Activated CD8-positive, alpha-beta memory T cell treated with anti-CD3 and anti-CD28 coated beads for 36 hours (primary cell): ENCODE measurements around the gene SFPQ. TPM values are rescaled to one million over a fixed set of nuclear protein-coding genes. Genes with fewer than 3 reads are reported as not detected.
"Not testable (repeated sequence)": the region's sequence is repeated elsewhere in the genome, so short reads cannot be mapped to it uniquely, and the experiment has no call there.

Experiments
- CTCF ChIA-PET: fragments of 350-600 bp; sonication (Branson Sonifier 250); formaldehyde crosslinking; loops from one replicate; lab custom pipeline; 2021; ENCODE audit warnings: antibody characterized with exemption; lab: Charles Lee
- POLR2A ChIA-PET: fragments of 350-600 bp; sonication (Branson Sonifier 250); formaldehyde crosslinking; loops from one replicate; lab custom pipeline; 2021; ENCODE audit warnings: antibody characterized with exemption; lab: Charles Lee
- total RNA-seq, 2 experiments: library from RNA; stranded (reverse); gene quantifications; one replicate each; pipeline ENCODE4 v1.2.3, GENCODE V29; 2021

Gene SFPQ
- total RNA-seq, result 100 to 1,000 TPM; 356 to 367 TPM

DNA sequence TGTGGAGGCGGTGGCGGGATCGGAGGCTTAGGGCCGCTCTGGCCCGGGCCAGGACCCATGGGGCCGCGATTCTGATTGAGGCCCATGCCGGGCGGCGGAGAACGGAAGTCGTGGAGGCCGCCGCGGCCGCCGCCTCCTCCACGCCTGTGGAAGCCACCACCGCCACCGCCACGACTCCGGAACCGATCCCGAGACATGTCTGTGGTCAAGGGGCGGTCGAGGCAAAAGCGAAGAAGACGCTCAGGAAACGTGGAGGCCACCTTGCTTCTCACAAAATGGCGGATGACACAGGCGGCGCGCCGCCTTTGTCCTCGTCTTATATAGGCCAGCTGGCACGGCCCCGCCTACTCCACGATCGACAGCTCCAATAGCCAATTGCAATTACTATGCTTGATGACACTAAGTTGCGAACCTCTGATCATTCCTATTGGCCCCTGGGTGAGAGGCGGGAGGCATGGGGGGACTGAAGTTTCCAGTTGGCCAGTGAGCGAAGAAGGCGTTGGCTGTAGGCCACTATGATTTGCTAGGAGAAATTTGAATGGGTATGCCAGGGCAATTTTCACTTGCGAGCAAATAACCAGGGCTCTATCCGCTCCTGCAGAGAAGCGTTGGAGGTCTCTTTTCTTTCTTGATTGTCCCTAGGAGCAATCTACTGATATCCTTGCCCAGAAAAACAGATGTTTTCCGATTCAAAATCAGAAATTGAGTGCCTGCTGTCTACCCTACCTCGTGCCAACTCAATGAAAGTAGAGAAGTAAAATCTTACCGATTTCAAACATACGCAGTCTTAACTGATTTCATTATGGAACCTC is at the start of gene SFPQ:
TSS of gene SFPQ (minus strand) at position 293 of the 812 bp plus-strand sequence. CDS start at position 197, 96 bp downstream.
- POLR2A ChIA-PET, result interaction anchor here (0.5 to 1.1 kb wide), 8 partner anchors 10 to 711 kb away, joined by 3 to 4 read pairs (median 4); partner anchors contain the start of gene ZMYM4

GRCh38 chr1:35236772-35237171 is 43.8 kb upstream of the SFPQ start:
- CTCF ChIA-PET, POLR2A ChIA-PET: not testable (repeated sequence)

More for the DNA sequence above, at the start of gene SFPQ:
- CTCF ChIA-PET, result interaction anchor here (0.6 to 1.1 kb wide), 2 partner anchors 9 to 364 kb away, joined by 3 read pairs; partner anchors contain the start of gene KIAA0319L

DNA sequence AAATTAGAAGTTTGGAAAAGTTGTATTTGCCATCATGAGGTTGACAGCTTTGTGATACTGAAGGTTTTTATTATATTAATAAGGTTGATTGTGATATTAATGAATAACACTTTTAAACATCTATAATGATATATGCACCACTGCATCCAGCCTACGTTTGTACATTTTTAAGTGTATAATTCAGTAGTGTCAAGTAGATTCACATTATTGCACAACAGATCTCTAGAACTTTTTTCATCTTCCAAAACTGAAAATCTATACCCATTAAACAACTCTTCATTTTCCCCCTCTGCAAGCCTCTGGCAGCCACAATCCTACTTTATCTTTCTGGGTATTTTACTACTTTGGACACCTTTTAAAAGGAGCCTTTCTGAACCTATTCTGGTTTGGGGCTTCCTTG is 38.3 kb upstream of the SFPQ start:
- POLR2A ChIA-PET, result no interaction called here

DNA sequence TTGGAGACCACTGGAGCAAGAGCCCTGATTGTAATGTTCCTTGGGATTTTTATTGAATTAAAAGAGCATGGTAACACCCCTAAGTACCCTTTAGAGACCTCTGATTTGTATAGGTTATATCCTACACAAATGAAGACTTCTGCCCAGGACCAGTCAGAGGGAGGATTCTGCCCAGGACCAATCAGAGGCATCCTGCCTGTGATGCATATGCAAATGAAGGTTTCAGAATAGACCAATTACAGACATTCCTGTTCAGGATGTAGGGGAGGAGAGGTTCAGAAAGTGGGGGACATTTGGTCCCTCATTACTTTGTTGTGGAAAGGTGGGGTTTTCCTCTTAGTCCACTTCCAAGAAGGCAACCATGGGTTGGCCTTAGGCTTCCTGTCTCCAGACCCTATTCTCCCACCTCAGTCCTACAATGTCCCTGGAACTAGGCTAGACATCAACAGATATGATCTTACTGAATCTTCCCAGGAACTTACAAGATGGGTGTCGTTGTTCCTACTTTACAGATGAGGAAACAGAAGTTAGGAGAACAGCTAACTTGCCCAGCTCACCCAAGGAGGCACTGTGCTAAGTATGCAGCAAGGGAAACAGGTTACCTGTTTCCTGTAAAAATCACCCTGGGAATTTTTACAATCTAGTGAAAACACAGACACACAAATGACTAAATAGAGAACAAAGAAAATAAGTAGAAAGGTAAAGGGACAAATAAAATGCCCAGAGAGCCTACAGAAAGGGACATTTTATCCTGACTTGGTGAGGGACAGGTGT is 36.8 kb upstream of the SFPQ start:
- POLR2A ChIA-PET, result no interaction called here

More for the DNA sequence above, 38.3 kb upstream of the SFPQ start:
- CTCF ChIA-PET, result no interaction called here

DNA sequence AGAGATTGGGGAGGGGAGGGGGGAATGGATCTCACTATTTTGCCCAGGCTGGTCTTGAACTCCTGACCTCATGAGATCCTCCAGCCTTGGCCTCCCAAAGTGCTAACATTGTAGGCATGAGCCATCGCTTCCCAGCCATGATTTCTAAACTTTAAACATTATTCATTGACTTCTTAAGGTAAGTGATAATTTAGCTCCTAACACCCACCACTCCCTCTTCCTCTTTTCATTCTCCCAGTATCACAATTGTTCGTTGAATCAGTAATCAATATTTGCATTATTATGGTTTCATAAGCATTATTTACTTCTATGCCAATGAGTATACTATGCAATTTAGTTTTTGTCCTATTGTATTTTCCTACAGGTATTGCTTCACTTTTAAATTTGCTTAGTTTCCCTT is 33.6 kb upstream of the SFPQ start:
- CTCF ChIA-PET, result no interaction called here
- POLR2A ChIA-PET, result no interaction called here

More for the DNA sequence above, 36.8 kb upstream of the SFPQ start:
- CTCF ChIA-PET, result no interaction called here

DNA sequence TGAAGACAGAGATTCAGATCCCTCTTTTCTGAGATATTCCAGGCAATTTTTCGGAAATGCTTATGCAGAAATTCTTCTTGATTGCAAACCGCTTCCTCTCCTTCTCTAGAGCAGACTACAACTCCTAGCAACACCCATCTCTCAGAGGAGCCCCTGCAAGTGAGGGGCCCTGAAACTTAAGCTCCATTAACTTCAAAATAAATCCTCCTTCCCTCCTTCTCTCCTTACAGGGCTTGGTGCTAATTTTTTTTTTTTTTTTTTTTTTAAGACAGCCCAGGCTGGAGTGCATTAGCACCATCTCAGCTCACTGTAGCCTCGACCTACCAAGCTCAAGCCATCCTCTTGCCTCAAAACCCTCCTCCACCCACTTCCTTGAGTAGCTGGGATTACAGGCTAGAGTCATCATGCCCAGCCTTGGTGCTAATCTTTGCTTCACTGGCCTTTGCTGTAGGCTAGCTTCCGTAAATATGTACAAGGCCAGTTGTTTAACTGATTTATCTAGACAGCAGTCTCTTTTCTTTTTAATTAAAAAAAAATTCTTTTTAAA is 30.2 kb upstream of the SFPQ start:
- CTCF ChIA-PET, result interaction anchor here (0.9 to 1.2 kb wide), 2 partner anchors 16 to 21 kb away, joined by 3 read pairs; no protein-coding TSS in a partner anchor

DNA sequence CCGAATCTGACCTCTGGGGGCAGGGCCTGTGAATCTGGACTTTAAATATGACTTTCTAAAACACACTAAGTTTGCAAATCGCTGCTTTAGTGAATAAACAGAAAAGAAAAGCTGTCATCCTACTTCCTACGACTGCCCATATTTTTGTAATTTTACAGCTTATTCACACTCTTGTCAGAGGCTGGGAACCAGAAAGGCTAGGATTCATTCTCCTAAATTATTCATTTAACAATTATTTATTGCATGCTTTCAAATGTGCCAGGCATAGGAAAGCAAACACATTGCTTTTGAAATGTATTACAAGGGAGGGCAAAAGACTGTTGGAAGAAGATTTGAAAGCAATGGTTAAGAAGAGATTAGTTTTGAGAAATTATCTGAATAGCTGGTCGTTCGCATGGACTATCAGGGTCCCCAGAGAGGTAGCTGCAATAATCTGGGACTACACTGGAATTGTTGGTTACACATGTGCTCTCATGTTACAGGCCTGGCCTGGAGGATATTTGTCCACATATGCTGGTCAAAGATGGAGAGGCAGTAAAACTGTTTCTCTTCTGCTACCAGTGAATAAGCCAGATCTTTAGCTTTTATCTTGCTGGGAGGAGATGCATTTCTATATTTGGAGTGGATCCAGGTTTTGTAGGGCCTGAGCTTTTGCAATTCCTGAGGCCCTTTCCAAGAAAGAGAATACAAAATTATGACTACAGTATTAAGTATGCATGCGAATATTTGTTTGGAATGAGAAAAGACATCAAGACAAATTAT is 29.6 kb upstream of the SFPQ start:
- POLR2A ChIA-PET, result interaction anchor here (0.6 kb wide), 1 partner anchor 286 kb away, joined by 3 read pairs; no protein-coding TSS in a partner anchor
- CTCF ChIA-PET, result interaction anchor here (0.9 to 1.2 kb wide), 3 partner anchors 15 to 21 kb away, joined by 3 read pairs; no protein-coding TSS in a partner anchor

More for the DNA sequence above, 30.2 kb upstream of the SFPQ start:
- POLR2A ChIA-PET, result interaction anchor here (0.5 to 0.6 kb wide), 2 partner anchors 257 to 286 kb away, joined by 3 to 8 read pairs; no protein-coding TSS in a partner anchor

DNA sequence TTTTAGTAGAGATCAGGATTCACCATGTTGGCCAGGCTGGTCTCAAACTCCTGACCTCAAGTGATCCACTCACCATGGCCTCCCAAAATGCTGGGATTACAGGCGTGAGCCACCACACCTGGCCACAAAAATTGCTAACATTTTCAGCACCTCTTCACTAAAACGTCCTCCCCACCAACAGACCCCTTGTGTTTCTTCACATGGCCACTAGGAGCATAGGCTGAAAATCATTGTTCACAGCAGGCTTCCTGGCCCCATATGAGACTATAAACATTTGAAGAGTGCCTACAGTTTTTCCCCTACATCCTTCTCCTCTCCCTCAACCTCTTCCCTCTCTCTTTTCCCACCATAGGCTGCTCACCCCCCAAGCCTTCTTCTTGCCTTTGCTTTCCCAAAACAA is 28.0 kb upstream of the SFPQ start:
- CTCF ChIA-PET, result no interaction called here
- POLR2A ChIA-PET, result no interaction called here

- POLR2A ChIA-PET, result no interaction called here
- CTCF ChIA-PET, result interaction anchor here (1.2 kb wide), 1 partner anchor 13 kb away, joined by 3 read pairs; no protein-coding TSS in a partner anchor
Observed at GRCh38 chr1:35215346-35215745, 22.4 kb upstream of the SFPQ start.

GRCh38 chr1:35211120-35211414 is 18.1 kb upstream of the SFPQ start:
- POLR2A ChIA-PET, result no interaction called here
- CTCF ChIA-PET, result interaction anchor here (0.9 kb wide), 1 partner anchor 9 kb away, joined by 5 read pairs; no protein-coding TSS in a partner anchor

GRCh38 chr1:35210321-35211119 is 17.6 kb upstream of the SFPQ start:
- POLR2A ChIA-PET, result no interaction called here
- CTCF ChIA-PET, result interaction anchor here (0.9 kb wide), 1 partner anchor 9 kb away, joined by 5 read pairs; no protein-coding TSS in a partner anchor

DNA sequence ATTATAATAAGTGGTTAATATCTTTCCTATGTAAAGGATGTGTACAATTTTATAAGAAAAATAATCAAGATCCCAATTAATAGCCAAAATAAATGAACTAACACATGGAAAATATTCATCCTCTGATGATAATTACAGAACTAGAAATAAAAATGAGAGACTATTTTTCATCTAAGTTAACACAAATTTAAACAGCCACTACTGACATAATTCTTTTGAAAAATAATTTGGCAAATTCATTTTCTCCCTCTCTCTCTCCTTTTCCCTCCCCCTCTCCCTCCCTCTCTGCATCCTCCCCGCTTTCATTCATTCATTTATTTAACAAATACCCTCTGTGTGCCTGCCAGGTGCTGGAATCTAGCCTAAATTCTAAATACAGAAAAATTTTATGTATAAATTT is 10.3 kb upstream of the SFPQ start:
- ChIA-PET POLR2A (no interaction called here), CTCF (interaction anchor here (0.7 kb wide), 1 partner anchor 160 kb away, joined by 3 read pairs; no protein-coding TSS in a partner anchor)

GRCh38 chr1:35202048-35202719 is 9.2 kb upstream of the SFPQ start:
- ChIA-PET CTCF (interaction anchor here (0.6 to 1.5 kb wide), 9 partner anchors 9 to 332 kb away, joined by 3 to 5 read pairs (median 3); partner anchors contain the start of gene SFPQ), POLR2A (no interaction called here)

- CTCF ChIA-PET, result interaction anchor here (0.6 to 1.5 kb wide), 8 partner anchors 9 to 332 kb away, joined by 3 to 5 read pairs (median 3); partner anchors contain the start of gene SFPQ
- POLR2A ChIA-PET, result no interaction called here
Observed at GRCh38 chr1:35201631-35202030, 8.7 kb upstream of the SFPQ start.

DNA sequence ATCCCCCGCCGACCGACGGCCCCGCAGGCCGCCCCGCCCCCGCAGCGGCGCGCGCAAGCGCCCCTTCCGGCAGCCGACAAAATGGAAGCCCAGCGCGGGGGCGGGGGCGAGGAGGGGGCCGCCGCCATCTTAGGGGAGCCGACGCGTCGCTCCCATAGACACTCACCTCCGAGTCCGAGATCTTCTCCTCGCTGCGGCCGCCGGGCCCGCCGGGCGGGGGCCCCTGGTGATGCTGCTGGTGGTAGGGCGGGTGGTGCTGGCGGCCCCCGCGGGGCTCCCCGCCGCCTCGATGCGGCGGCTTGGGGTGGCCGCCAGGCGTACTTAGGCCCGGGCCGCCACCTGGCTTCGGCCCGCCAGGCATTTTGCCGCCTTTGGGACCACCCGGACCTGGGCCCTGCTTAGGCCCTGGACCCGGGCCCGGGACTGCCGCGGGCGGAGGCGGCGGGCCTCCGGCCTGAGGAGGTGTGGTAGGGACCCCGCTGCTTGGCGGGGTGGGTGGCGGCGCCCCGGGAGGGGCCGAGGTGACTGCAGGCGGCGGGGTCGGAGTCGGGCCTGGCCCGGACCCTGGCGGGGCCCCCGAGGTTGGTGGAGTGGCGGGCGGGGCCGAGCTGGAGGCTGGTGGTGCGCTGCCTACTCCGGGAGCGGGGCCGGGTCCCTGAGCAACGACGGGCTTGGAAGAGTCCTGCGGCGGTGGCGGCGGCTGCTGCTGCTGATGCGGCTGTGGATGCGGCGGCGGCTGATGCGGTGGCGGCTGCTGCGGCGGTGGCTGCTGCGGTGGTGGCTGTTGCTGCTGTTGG is 691 bp downstream of the SFPQ start:
- ChIA-PET CTCF (interaction anchor here (1.1 kb wide), 1 partner anchor 9 kb away, joined by 3 read pairs; no protein-coding TSS in a partner anchor), POLR2A (interaction anchor here (0.7 to 1.1 kb wide), 5 partner anchors 9 to 711 kb away, joined by 3 to 4 read pairs (median 3); partner anchors contain the start of gene ZMYM4)

DNA sequence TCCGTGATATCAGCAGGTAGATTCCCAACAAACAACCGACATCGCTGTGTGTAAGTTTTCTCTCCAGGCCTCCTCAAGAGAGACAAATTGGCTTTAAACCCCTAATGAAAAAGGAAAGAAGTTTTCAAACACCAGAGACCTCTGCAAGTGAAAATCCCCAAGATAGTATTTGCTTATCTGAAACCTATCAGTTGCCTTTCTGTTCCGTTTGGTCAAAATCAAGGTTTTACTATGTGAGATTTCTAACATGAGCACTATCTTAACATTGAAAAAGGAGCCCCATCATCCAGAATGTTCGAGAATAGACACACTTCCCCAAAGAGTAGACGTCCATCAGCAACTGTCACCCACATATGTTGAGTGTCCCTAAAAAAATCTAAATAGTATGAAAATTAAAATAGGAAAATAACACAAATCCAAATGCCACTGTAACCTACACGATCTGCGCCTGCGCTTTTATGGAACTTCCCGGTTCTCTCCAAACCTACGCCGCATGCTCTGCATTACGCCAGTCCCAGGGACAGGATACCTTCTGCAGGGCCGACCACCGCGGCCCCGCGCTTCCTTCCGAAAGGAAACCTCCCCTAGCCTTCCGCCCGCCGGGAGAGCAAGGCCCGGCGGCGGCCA is 1.4 kb downstream of the SFPQ start:
- POLR2A ChIA-PET, result no interaction called here
- CTCF ChIA-PET, result no interaction called here
